ENCODE measurements around the gene NUCKS1. TPM values are rescaled to one million over a fixed set of nuclear protein-coding genes. Genes with fewer than 3 reads are reported as not detected.
A peak's percentile ranks its signal among the peaks of the same experiment; 100 is the strongest.

Gene NUCKS1
- total and polyA plus RNA-seq, 10 of the 15 experiments (the other 5 are each of a cell fraction or from before 2014, with no cell fraction given), result 40.5 to 135 (median 55.5) TPM

GRCh38 chr1:205783433-205783795 lies 33.4 kb upstream of the NUCKS1 start (continued):
- TF ChIP-seq ZBTB40 (IDR thresholded peaks at IDR 0.05; ENCODE audit: borderline replicate concordance) (no peak), JUNB (IDR thresholded peaks at IDR 0.05) (no peak), SMAD1 (IDR thresholded peaks at IDR 0.05; ENCODE audit: low read depth, partially characterized antibody) (no peak)

GRCh38 chr1:205782627-205783432 lies 32.8 kb upstream of the NUCKS1 start:
- RAD21 ChIA-PET (ENCODE audit: unreplicated experiment), result interaction anchor here (1.0 to 2.3 kb wide), 6 partner anchors 11 to 190 kb away, joined by 3 to 16 read pairs (median 4); no protein-coding TSS in a partner anchor
- intact Hi-C loops (cut with micrococcal nuclease; ENCODE audit: unreplicated experiment), result loop anchor here (5.0 kb wide), 1 partner anchor 126 kb away; no protein-coding TSS in a partner anchor

More at GRCh38 chr1:205782627-205783432, 32.8 kb upstream of the NUCKS1 start:
- H3K9me3 ChIP-seq (replicated peaks; ENCODE audit: control insufficient read depth, insufficient read depth, low read length), result no peaks in the 10 kb centered on the region
- H2AFZ ChIP-seq (ENCODE audit: control insufficient read depth, low read depth, low read length), result no peak overlapping the region
- H3K36me3 ChIP-seq (ENCODE audit: control insufficient read depth in 2 of 2, insufficient read depth in 2 of 2, low read length in 1 of 2), result no peaks in the 10 kb centered on the region
- DNase-seq (ENCODE audit: low read depth, low spot score), result no peak
- H3K79me2 ChIP-seq (ENCODE audit: control insufficient read depth, insufficient read depth, low read length), result no peaks in the 10 kb centered on the region
- WGBS (ENCODE audit: insufficient coverage, insufficient replicate concordance, low lambda C conversion rate, missing lambda C conversion rate), result 22% methylated on average over 4 of the region's 4 CpGs
- ChIA-PET SMC1A (ENCODE audit: uncharacterized antibody, unreplicated experiment) (interaction anchor here (0.9 to 1.4 kb wide), 8 partner anchors 9 to 126 kb away, joined by 3 to 11 read pairs (median 4); no protein-coding TSS in a partner anchor), POLR2A (no interaction called here), CTCF (interaction anchor here (0.7 to 2.4 kb wide), 14 partner anchors 9 to 202 kb away, joined by 3 to 18 read pairs (median 4); no protein-coding TSS in a partner anchor)
- no peak for FAIRE-seq
- H3K27me3 ChIP-seq (replicated peaks in 1 of 2; ENCODE audit: control insufficient read depth in 2 of 2, insufficient read depth in 2 of 2, low read length in 1 of 2), result peaks cover 0 to 6% of the 10 kb centered on the region in 2 experiments; a peak in 1 of 4 replicates
- peak; percentile 23; the same call in 1 of the 3 replicates for ATAC-seq
- H3K4me2 ChIP-seq (ENCODE audit: control insufficient read depth, insufficient read depth), result no peak overlapping the region
- no peak overlapping the region for H3K27ac ChIP-seq (ENCODE audit: control insufficient read depth, insufficient read depth)
- no peaks in the 10 kb centered on the region for H4K20me1 ChIP-seq (ENCODE audit: control insufficient read depth, insufficient read depth)
- TF ChIP-seq RAD21 (IDR thresholded peaks at IDR 0.05; ENCODE audit: insufficient read depth, low read depth, low read length) (0 out of 2 replicates have a peak, but pooled peaks have one; percentile 12), ATF7 (IDR thresholded peaks at IDR 0.05; ENCODE audit: low read depth) (no peak)
- H3K9ac ChIP-seq (ENCODE audit: control insufficient read depth, insufficient read depth, low read length), result no peak overlapping the region
- H3K4me3 ChIP-seq, result no peak overlapping the region
- in situ Hi-C loops (cut with MboI), result no loop called here
- H3K4me1 ChIP-seq (ENCODE audit: control insufficient read depth, insufficient read depth, low read length), result no peaks in the 10 kb centered on the region
- no TSS peak for BruUV-seq (replicated peaks)

Measured in GM12878 (cell line).